ENCODE measurements around the gene SIRPA.

- TF ChIP-seq CTCF (IDR thresholded peaks at IDR 0.05; ENCODE audit: low read depth, low read length) (no peak), EZH2phosphoT487 (IDR thresholded peaks at IDR 0.05; ENCODE audit: low read depth) (no peak)
Observed at GRCh38 chr20:1975291-1975690, 80.1 kb downstream of the SIRPA start.
